Aorta (tissue), 5 donors: ENCODE measurements around the gene PXMP4. TPM values are rescaled to one million over a fixed set of nuclear protein-coding genes. Genes with fewer than 3 reads are reported as not detected.

Experiments used
- ATAC-seq: fragments of 200-7000 bp; cut with Tn5 transposase; one replicate; pipeline ENCODE4 v1.9.1; 2022; ENCODE audit warnings: moderate library complexity; ENCODE audit not compliant: low FRiP score
- DNase-seq, 2 donors: peaks; one replicate each; pipeline ENCODE4 v3.0.0-alpha.2; 2020
- H3K27ac ChIP-seq, 2 donors: one replicate each; pipeline ENCODE4 v1.5.1; 2013; ENCODE audit warnings: low read length in 2 of 2, mild to moderate bottlenecking in 2 of 2, moderate library complexity in 2 of 2, control low read depth in 1 of 2, inconsistent platforms in 1 of 2, low read depth in 1 of 2
- H3K27me3 ChIP-seq, 2 donors: one replicate each; pipeline ENCODE4 v1.6.1; 2013; ENCODE audit warnings: control low read depth in 1 of 2, low read length in 1 of 2, mild to moderate bottlenecking in 1 of 2, moderate library complexity in 1 of 2; ENCODE audit not compliant: insufficient read depth in 2 of 2, control insufficient read depth in 1 of 2
- H3K36me3 ChIP-seq, 2 donors: one replicate each; pipeline ENCODE4 v1.6.1; 2013; ENCODE audit warnings: control low read depth in 1 of 2, low read length in 1 of 2, mild to moderate bottlenecking in 1 of 2; ENCODE audit not compliant: insufficient read depth in 2 of 2, control insufficient read depth in 1 of 2
- H3K4me1 ChIP-seq, 2 donors: one replicate each; pipeline ENCODE4 v1.6.1; 2013; ENCODE audit warnings: low read length in 2 of 2, control low read depth in 1 of 2, mild to moderate bottlenecking in 1 of 2, moderate library complexity in 1 of 2; ENCODE audit not compliant: insufficient read depth in 2 of 2, control insufficient read depth in 1 of 2
- H3K4me3 ChIP-seq, 2 donors: one replicate each; pipeline ENCODE4 v1.5.1; 2013; ENCODE audit warnings: low read length in 2 of 2, control low read depth in 1 of 2, mild to moderate bottlenecking in 1 of 2
- H3K9me3 ChIP-seq: one replicate; pipeline ENCODE4 v1.6.1; 2013; ENCODE audit warnings: mild to moderate bottlenecking, low read length; ENCODE audit not compliant: control insufficient read depth
- WGBS, 2 donors: extraction: QIAGEN DNeasy Blood & Tissue Kit; methylation state at CpG; one replicate each; pipeline ENCODE4 v1.1.7; 2013; 5-methylcytosine and 5-hydroxymethylcytosine counted together
- intact Hi-C, 2 donors: fragments of 100-400 bp; cut with DNase I; formaldehyde crosslinking; loops; one replicate each; pipeline versions ENCODE4 v1.14.2 to v1.15.0; 2022
- polyA plus RNA-seq, 2 donors: library from polyadenylated mRNA; stranded (reverse); fragments of 200-250 nt; gene quantifications; one replicate each; pipeline ENCODE4 v1.2.3, GENCODE V29; 2013
- total RNA-seq, 2 donors: library from RNA; stranded (reverse); fragmentation: NEBNext Ultra II Directional; extraction: Animal tissue kit (Norgen Biotek cat#: 25700); gene quantifications; one replicate each; pipeline ENCODE4 v1.2.1, GENCODE V29; 2021
- donor health status: healthy with polysubstance abuse.
- donor health status: Bipolar disorder and iron deficiency.
- donor health status: DM: no; HTN: no; CAD: no.
- donor health status: DM: no; HTN: no; CAD: no.
- donor health status: DM: yes; HTN: yes; CAD: no.

The PXMP4 gene
- total and polyA plus RNA-seq, 4 donors: 1.5 to 7.5 (median 4.7) TPM

DNA sequence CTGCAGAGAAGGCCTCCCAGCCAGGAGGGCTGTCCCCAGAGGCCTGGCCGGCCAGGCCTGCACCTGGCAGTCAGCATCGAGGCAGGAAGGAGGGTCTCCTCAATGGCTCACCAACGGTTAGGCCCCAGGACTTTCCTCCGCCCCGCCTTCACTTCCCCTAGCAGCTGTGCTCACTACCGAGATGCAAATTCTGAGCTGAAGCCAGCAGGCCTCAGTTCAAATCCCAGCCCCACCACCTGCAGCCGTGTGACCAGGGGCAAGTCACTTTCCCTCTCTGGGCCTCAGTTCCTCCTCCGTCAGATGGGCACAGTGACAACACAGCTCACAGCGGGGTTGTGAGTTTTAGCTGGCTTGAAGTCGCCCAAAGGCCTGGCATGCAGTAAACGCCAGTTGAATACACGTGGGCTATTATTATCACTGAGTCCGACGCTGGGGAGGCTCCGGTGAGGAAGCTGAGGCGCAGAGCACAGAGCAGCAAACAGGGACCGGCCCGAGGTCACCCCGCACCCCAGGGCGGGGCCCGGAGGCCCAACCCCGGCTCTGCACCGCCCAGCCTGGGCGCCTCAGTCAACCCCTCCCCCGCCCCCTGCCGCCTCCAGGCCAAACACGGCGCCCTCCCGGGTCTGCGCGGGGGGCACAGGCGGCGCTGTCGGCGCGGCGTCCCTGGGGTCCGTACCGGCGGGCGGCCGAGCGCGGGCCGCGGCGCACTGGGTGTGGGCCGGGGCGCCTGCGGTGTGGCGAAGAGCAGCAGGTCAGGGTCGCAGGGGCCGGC, 34.6 kb downstream of the PXMP4 start:
- intact Hi-C loops: loop anchor here in 1 of 2 donors (5.0 kb wide), 1 partner anchor 37 kb away; the partner anchor contains the start of gene PXMP4
- no peak for ATAC-seq
- no peak for DNase-seq
- Histone ChIP-seq H3K4me1 (no peaks in the 10 kb centered on the region), H3K9me3 (no peaks in the 10 kb centered on the region), H3K4me3 (peak overlapping the region; percentile 40 to 47), H3K36me3 (no peaks in the 10 kb centered on the region), H3K27ac (no peak overlapping the region), H3K27me3 (no peaks in the 10 kb centered on the region)
- WGBS, 2 donors: 4 to 6% methylated on average over 39 to 53 of the region's 53 CpGs

DNA sequence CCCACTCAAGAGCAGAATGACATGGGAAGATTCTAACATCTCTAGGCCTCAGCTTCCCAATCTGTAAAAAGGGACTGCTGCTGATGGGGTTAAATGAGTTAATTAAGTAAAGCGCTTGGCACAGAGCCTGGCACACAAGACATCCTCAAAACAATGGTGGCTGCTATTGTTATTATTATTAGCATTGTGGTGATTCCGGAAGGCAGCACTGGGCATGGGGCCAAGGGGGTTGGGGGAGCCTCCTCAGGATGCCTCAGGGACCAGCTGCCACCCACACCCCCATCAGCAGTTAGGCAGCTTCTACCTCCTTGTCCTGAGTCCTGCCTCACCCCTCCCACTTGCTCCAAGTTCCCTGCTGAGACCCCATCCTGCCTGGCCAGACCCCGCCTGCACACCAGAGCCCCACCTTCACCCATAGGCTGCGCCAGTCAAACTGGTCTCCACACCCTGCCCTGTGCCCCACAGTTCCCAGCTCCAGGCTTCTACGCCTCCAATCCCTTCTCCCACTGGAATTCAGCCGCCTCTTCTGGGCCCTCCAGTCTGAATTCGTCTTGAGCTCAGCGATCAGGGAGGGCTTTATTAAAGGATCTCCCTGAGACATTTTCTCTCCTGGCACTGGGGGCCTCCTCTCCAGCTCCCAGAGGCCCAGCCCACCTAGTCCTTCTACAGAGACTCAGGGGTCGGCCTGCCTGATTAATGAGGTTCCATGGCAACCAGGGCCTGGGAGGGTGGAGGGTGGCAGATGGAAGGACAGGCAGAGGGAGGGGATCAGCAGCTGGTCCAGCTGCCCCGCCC, 35.4 kb downstream of the PXMP4 start:
- DNase-seq: peak in 1 of 2 donors; percentile 44
- no peaks in the 10 kb centered on the region for H3K36me3 ChIP-seq
- H3K27ac ChIP-seq: no peak overlapping the region
- intact Hi-C loops: loop anchor here in 1 of 2 donors (5.0 kb wide), 1 partner anchor 38 kb away; the partner anchor contains the start of gene PXMP4
- no peaks in the 10 kb centered on the region for H3K4me1 ChIP-seq
- H3K9me3 ChIP-seq: no peaks in the 10 kb centered on the region
- no peaks in the 10 kb centered on the region for H3K27me3 ChIP-seq
- 63 to 68% methylated on average over 10 of the region's 10 CpGs for WGBS, 2 donors
- no peak overlapping the region for H3K4me3 ChIP-seq
- no peak for ATAC-seq

DNA sequence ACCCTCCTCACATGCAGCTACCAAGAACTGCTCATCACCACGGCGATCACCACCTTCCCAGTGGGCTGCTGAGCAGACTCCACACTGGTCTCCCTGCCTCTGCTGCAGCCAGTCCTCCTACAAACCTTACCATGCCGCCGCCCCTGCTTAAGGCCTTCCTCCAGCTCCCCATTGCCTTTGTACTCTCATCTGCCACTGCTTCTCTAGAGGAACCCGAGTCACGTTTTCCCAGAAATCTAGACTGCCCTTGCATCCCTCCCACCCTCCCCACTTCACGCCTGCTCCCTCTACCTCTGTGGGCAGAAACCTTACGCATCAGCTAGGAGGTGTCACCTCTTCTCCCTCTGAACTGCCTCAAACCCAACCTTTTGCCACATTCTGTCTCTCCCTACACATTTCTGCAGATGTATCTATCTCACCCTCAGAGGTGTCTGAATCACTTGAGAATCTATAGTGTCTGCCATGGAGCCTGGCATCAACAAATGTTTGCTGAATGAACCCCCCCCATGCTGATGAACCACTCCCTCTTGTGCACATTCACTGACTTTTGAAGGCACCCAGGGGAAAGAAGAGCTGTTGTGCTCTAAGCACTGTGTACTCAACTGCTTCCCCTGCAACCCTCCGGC, 38.3 kb downstream of the PXMP4 start:
- no peak overlapping the region for H3K27ac ChIP-seq
- ATAC-seq (no peak), DNase-seq (no peak)
- no peak overlapping the region for H3K4me3 ChIP-seq
- no peaks in the 10 kb centered on the region for H3K9me3 ChIP-seq
- intact Hi-C loops: no loop called here
- 88% methylated on average over 9 of the region's 9 CpGs for WGBS, 2 donors
- no peaks in the 10 kb centered on the region for H3K27me3 ChIP-seq
- no peaks in the 10 kb centered on the region for H3K36me3 ChIP-seq
- H3K4me1 ChIP-seq: no peaks in the 10 kb centered on the region

DNA sequence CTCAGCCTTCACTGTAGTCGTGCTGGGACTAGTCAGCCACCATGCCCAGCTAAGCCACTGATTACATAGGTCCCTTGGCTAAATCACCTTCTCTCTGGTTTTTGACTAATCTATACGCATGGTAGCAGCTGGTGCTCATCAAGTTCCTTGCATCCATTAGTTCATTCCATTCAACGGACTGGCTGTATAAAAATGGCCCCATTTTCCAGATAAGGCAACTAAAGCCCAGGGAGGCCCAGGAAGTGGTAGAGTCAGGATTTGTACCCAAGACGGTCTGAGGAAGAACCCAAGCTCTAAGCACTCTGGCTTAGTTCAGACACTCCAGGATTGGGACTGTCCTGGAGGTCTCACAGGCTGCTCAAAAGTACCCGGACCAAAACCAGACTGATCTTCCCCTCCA, 38.8 kb downstream of the PXMP4 start:
- intact Hi-C loops: no loop called here
- DNase-seq (no peak), ATAC-seq (no peak)
- no peaks in the 10 kb centered on the region for H3K4me1 ChIP-seq
- 69 to 79% methylated on average over 5 of the region's 5 CpGs for WGBS, 2 donors
- no peak overlapping the region for H3K27ac ChIP-seq
- no peak overlapping the region for H3K4me3 ChIP-seq
- no peaks in the 10 kb centered on the region for H3K9me3 ChIP-seq
- H3K27me3 ChIP-seq: no peaks in the 10 kb centered on the region
- H3K36me3 ChIP-seq: no peaks in the 10 kb centered on the region

DNA sequence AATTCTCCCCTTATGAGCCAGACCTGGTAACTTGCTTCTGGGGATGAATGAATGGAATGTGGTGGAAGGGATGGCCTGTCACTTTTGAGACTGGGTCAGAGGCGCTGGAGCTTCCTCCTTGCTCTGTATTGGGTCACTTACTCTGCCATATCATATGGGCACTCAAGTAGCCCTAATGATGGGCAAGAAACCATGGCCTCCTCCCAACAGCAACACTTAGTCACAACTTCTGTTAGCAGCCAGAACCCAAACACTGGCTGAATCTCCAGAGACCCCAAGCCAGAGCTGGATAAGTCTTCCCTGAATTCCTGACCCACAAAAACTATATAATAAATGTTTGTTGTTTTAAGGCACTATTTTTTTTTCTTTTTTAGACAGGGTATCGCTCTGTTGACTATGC, 39.4 kb downstream of the PXMP4 start:
- DNase-seq (peak in 1 of 2 donors; percentile 62), ATAC-seq (peak; percentile 39)
- Histone ChIP-seq H3K27me3 (no peaks in the 10 kb centered on the region), H3K27ac (no peak overlapping the region), H3K4me1 (no peaks in the 10 kb centered on the region), H3K9me3 (no peaks in the 10 kb centered on the region), H3K4me3 (no peak overlapping the region), H3K36me3 (no peaks in the 10 kb centered on the region)
- WGBS, 2 donors: 9 to 11% methylated on average over 2 of the region's 2 CpGs
- intact Hi-C loops: no loop called here

DNA sequence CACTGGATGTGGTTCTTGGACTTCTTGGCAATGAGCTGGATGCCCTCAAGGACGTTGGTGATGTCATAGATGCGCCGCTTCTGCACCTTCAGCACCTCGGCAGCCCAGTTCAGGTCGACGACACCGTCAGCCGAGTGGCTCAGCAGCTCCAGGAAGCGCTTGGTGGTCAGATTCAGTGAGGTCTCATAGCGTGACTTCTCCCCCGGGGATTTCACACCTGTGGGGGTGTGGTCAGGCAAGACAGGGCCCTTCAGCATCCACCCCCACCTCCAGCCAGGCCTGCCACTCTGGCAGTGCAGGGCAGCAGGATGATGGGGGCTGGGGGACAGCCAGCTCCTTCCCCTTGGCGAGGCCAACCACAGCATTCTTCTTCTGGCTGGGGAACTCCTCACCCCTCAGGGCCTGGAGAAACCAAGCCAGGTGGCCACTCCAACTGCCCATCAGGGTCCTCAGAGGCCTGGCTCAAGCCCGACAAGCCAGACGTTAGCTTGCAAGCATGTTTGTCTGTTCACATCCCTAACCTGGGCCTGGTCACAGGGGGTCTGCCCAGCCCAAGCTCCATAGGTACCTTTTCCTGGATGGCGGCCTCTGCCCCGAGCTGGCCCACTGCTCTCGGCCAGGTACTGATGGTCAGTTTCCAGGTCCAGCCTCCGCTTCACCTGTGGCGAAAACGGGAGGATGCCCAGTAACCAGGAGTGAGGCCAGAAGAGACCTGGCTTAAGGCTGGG, 40.2 kb downstream of the PXMP4 start:
- Histone ChIP-seq H3K27ac (no peak overlapping the region), H3K36me3 (no peaks in the 10 kb centered on the region), H3K27me3 (no peaks in the 10 kb centered on the region), H3K9me3 (no peaks in the 10 kb centered on the region), H3K4me3 (no peak overlapping the region), H3K4me1 (no peaks in the 10 kb centered on the region)
- ATAC-seq (no peak), DNase-seq (peak in 1 of 2 donors; percentile 48)
- intact Hi-C loops: no loop called here
- WGBS, 2 donors: 78 to 80% methylated on average over 20 of the region's 20 CpGs

DNA sequence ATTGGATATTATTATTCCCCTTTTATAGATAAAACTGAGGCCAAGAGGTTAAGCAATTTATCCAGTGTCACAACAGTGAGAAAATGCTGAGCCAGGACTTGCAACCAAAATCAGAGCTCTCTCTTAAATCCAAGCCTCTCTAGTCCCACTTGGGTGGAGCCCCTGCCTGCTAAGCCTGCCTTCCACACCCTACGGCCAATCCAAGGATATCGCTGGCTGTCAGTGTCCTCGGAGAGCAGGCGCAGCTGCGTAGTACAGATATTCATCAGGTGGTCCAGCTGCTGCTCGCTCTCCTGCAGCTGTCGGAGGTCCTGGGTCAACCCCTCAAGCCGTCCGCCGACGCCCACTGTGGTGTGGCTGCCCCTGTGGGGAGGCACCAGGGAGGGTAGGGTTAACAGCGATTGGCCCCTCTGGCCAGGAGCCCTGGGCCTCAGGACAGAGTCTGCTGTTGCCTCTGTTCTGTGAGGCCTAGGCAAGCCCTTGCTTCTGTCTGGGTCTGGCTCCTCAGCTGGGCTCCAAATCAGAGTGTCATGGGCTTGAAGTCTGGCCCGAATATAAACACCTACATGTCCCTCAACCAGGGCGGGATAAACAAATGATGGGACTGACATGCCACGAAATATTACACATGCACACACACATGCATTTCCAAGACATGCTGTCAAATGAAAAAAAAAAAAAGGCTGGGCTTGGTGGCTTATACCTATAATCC, 42.0 kb downstream of the PXMP4 start:
- Histone ChIP-seq H3K27ac (no peak overlapping the region), H3K4me3 (no peak overlapping the region), H3K36me3 (no peaks in the 10 kb centered on the region), H3K4me1 (no peaks in the 10 kb centered on the region), H3K27me3 (no peaks in the 10 kb centered on the region), H3K9me3 (no peaks in the 10 kb centered on the region)
- ATAC-seq (no peak), DNase-seq (peak in 1 of 2 donors; percentile 66)
- 93 to 94% methylated on average over 15 of the region's 15 CpGs for WGBS, 2 donors
- intact Hi-C loops: no loop called here
